WERI-Rb-1 (cell line): ENCODE data around the gene ASIC2.

Experiments
- DNase-seq: peaks from one replicate; pipeline ENCODE4 v3.0.0-alpha.2; 2020
- H3K27ac ChIP-seq: fragments of 250-450 bp; sonication (Bioruptor Pico); 2 replicates; pipeline ENCODE4 v1.5.1; 2020; ENCODE audit warnings: mild to moderate bottlenecking, moderate library complexity
- H3K27me3 ChIP-seq: fragments of 250-450 bp; sonication (Bioruptor Pico); 2 replicates; pipeline ENCODE4 v1.5.1; 2021; ENCODE audit warnings: mild to moderate bottlenecking, low read depth, moderate library complexity; ENCODE audit not compliant: insufficient read depth, severe bottlenecking
- H3K36me3 ChIP-seq: fragments of 250-450 bp; sonication (Bioruptor Pico); 2 replicates; pipeline ENCODE4 v1.5.1; 2020; ENCODE audit warnings: mild to moderate bottlenecking, moderate library complexity
- H3K4me3 ChIP-seq: 2 replicates; pipeline ENCODE4 v1.5.1; 2011; ENCODE audit warnings: low read depth, mild to moderate bottlenecking, control low read depth, low read length
- H3K9me3 ChIP-seq: fragments of 250-450 bp; sonication (Bioruptor Pico); 2 replicates; pipeline ENCODE4 v1.5.1; 2021; ENCODE audit warnings: mild to moderate bottlenecking, moderate library complexity; ENCODE audit not compliant: severe bottlenecking
- TF ChIP-seq, protein P1 (sequence below): IDR thresholded peaks from 2 replicates; pipeline ENCODE4 v1.5.1; 2011; ENCODE audit warnings: low read depth, mild to moderate bottlenecking, control low read depth, inconsistent platforms, low read length

The ASIC2 gene

DNA sequence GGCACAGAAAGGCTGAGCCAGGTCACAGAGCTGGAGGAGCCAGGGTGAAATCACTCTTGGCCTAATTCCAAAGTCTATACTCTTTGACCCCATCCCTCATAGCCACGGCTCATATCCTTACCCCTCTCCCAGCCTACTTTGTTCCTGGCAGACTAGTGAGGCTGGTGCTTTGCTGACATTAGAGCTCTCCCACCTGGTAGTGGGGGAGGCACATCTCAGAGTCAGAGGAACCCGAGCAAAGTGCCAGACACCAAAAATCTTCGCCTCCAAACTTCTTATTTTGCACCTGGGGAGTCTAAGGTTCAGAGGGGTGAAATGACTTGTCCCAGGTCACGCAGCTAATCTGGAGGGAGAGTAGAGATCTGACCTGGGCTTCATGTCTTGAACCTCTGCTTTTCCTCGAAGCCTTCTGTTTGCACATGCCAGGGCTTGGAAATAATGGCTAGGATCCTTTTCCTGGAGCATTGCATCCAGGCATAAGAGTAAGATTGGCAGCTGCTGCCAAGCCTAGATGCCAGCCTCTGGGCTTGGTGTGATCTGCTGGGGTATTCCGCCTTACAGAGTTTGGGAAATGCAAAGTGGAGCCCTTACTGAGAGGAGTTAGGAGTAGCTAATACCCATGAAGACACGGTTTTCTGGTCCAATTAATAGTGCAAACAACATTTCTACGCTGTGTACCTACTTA, 174.6 kb downstream of the ASIC2 start:
- TF ChIP-seq, protein P1, sequence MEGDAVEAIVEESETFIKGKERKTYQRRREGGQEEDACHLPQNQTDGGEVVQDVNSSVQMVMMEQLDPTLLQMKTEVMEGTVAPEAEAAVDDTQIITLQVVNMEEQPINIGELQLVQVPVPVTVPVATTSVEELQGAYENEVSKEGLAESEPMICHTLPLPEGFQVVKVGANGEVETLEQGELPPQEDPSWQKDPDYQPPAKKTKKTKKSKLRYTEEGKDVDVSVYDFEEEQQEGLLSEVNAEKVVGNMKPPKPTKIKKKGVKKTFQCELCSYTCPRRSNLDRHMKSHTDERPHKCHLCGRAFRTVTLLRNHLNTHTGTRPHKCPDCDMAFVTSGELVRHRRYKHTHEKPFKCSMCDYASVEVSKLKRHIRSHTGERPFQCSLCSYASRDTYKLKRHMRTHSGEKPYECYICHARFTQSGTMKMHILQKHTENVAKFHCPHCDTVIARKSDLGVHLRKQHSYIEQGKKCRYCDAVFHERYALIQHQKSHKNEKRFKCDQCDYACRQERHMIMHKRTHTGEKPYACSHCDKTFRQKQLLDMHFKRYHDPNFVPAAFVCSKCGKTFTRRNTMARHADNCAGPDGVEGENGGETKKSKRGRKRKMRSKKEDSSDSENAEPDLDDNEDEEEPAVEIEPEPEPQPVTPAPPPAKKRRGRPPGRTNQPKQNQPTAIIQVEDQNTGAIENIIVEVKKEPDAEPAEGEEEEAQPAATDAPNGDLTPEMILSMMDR = no peak
- DNase-seq = no peak
- Histone ChIP-seq H3K36me3 (no peaks in the 10 kb centered on the region), H3K27ac (no peak overlapping the region), H3K4me3 (no peak overlapping the region), H3K27me3 (peaks cover 89% of the 10 kb centered on the region), H3K9me3 (no peaks in the 10 kb centered on the region)

DNA sequence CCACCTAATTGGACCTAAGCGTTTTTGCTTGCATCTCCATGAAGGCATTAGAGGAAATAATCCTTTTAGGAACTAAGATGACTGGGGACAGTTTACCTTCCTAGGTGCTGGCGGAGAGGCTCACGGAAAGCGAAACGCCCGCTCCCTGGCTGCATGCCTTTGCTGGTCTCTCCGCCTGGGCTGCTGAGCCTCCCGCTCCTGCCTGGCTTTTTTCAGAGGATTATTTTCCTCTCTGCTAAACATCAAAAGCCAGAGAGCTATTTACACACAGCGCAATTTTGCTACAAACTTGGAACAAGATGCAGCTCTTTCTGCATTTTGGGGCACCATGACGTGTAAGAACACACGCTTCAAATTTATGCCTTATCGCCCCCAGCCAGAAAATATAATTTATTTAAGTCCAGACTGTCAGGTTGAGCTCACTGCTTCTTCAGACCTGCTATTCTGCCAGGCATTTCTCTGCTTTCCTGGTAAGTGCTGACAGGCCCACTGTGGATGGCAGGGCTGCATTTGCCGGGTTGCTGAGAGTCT, 177.0 kb downstream of the ASIC2 start:
- Histone ChIP-seq H3K27ac (no peak overlapping the region), H3K27me3 (peaks cover 78% of the 10 kb centered on the region), H3K4me3 (no peak overlapping the region), H3K36me3 (no peaks in the 10 kb centered on the region), H3K9me3 (no peaks in the 10 kb centered on the region)
- no peak for DNase-seq
- TF ChIP-seq, protein P1 = no peak

DNA sequence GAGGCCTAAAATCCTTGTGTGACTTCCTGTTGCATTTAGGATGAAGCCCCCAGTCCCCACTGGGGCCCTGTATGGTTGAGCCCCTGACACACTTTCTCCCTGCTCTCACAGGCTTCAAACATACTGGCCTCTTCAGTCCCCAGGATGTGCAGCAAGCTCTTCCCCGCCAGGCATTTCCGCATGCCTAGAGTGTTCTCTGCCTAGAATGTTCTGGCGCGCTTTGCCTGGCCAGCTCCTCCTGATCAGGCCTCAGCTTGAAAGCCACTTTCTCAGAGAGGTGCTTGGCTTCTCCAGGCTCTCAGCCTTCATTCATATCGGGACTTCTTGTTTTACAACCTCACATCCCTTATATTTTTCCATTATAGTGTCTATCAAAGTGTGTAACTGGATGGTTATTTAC, 177.7 kb downstream of the ASIC2 start:
- Histone ChIP-seq H3K36me3 (no peaks in the 10 kb centered on the region), H3K9me3 (no peaks in the 10 kb centered on the region), H3K27ac (no peak overlapping the region), H3K27me3 (peaks cover 72% of the 10 kb centered on the region), H3K4me3 (no peak overlapping the region)
- TF ChIP-seq, protein P1 = no peak
- no peak for DNase-seq

DNA sequence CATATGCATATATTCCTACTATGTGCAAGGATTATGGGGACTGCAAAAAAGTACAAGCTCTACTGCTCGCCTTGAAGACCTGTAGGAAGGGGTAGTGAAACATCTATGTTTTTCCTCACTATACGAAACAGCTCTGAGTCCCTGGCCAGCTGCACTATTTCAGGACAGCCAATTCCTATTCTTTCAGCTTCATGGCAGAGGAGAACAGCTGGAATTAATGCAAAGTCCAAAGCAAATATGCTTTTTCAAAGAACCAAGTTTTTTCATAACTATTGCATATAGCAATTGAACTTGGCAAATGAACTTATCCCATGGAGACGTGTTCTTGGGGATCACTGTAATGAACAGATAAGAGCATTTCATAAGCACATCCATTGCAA, 179.1 kb downstream of the ASIC2 start:
- H3K27me3 ChIP-seq = peaks cover 73% of the 10 kb centered on the region
- H3K4me3 ChIP-seq = no peak overlapping the region
- no peak for DNase-seq
- H3K9me3 ChIP-seq = no peaks in the 10 kb centered on the region
- no peaks in the 10 kb centered on the region for H3K36me3 ChIP-seq
- TF ChIP-seq, protein P1 = no peak
- H3K27ac ChIP-seq = no peak overlapping the region

DNA sequence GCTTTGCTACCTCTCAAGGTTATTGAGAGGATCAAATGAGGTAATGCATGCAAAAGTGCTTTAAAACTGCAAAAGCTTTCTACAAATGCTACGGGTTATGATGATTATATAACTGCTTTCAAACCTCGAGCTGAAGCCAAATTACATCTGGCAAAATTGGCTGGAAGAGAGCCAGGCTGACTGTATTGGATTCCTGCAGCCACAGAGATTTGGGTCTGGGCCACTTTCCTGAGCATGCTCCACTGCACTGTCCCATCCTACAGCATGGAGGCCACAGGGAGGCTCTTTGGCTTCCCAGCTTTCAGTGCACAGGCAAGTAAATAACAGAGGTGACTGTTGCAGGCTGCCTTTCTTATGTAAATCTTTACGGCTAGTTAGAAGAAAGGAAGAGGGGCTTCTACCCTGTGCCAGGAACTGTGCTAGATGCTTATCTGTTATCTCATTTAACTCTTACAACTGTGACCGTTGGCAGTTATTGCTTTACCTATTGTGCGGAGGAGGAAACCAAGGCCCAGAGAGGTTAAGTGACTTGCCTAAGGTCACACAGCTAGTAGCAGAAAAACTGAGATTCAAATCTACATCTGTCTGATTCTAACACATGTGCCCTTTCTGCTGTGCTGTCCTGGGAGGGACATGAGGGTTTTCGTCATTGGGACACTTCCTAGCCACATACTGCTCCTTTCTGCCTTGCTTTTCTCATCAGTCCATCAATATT, 179.7 kb downstream of the ASIC2 start:
- H3K27ac ChIP-seq = no peak overlapping the region
- H3K9me3 ChIP-seq = no peaks in the 10 kb centered on the region
- DNase-seq = no peak
- no peak overlapping the region for H3K4me3 ChIP-seq
- TF ChIP-seq, protein P1 = no peak
- H3K36me3 ChIP-seq = no peaks in the 10 kb centered on the region
- H3K27me3 ChIP-seq = peaks cover 74% of the 10 kb centered on the region
